CMK (cell line): ENCODE results near the gene JARID2.

Source experiments
- DNase-seq: peaks from one replicate; pipeline ENCODE4 v3.0.0-alpha.2; 2010; ENCODE audit warnings: low read depth

Gene JARID2

DNA sequence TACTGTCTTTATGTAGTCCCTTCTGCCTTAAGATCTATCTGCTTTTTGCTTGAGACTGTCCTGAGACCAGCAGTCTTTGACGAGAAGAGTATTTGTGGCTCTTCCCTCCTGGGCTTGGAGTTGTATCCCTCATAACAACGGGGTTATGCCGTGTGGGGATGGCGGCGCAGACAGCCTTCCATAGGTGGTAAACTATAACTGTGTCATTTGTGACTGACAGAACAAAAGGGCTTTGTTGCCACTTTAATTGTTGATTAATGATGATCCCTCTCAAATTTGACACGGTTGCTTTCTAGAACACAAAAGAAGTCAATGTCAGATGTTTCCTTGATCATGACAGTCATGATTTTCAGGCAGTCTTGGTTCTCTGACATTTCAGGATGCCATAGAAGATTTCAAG lies 196.6 kb downstream of the JARID2 start:
- DNase-seq = no peak

- DNase-seq = no peak
Observed at GRCh38 chr6:15443119-15443830, 197.4 kb downstream of the JARID2 start.

- no peak for DNase-seq
Observed at GRCh38 chr6:15444081-15444731, 198.3 kb downstream of the JARID2 start.

DNA sequence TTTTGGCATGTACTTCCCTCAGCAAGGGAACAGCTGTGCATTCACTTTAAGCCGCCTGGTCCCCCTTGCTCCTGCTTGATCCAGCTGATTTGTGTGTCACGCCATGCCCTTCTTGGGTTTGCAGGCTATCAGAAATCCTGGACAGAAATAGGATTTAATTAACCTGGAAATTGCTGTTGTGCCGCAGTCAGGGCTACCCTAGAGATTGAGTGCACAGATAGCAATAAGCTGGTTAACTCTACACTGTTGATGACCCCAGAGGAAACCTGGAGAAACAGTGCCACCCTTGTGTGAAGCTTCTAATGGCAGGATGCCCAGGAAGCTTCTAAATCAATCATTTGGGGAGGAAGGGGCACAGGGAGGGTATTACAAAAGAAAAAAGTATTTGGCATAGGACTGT lies 199.0 kb downstream of the JARID2 start:
- DNase-seq = no peak

DNA sequence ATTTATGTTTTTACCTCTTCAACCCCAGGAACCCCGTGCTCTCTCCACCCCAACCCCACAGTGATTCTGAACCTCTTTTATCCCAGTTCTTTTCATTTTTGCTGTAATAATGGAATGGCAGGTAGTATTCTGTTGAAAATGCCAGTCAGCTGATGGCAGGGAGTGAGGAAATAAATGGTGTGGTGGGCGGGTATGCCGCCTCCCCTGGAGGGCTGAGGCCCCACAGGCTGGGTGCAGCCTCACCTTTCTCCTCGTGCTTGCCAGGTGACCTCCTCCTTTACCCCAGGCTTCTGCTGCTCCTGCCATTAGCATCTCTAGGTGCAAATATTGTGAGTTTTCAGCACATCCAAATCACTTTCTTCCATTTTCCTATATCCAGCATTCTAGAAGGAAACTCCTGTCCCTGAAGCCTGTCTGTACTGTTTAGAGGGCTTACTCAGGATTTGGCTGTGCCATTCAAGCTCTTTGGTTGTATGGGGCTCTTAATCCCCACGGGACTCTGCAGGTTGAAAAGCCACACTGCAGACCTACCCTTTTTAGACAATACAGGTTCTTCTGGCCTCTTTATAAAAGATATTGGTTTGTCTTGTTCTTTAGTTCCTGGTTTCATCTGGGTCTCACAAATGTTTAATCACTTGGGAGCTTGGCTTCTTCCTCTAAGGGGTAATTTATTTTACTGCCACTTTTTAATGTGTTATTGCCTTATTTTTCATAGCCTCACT lies 201.8 kb downstream of the JARID2 start:
- no peak for DNase-seq

GRCh38 chr6:15449011-15449410 lies 203.1 kb downstream of the JARID2 start:
- no peak for DNase-seq

DNA sequence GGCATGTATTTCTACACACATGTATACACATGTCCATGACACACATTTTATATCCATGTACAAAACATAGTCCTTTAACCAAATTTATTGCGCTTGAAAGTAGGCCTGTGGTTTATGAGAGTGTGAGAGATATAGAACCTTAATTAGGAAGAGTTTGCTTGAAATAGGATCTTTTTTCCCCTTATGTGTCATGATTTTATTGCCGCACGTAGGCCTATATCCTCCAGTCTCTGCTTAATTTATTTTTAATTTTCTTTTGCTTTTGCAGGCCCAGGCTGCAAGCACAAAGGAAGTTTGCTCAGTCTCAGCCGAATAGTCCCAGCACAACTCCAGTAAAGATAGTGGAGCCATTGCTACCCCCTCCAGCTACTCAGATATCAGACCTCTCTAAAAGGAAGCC lies 205.9 kb downstream of the JARID2 start:
- no peak for DNase-seq

DNA sequence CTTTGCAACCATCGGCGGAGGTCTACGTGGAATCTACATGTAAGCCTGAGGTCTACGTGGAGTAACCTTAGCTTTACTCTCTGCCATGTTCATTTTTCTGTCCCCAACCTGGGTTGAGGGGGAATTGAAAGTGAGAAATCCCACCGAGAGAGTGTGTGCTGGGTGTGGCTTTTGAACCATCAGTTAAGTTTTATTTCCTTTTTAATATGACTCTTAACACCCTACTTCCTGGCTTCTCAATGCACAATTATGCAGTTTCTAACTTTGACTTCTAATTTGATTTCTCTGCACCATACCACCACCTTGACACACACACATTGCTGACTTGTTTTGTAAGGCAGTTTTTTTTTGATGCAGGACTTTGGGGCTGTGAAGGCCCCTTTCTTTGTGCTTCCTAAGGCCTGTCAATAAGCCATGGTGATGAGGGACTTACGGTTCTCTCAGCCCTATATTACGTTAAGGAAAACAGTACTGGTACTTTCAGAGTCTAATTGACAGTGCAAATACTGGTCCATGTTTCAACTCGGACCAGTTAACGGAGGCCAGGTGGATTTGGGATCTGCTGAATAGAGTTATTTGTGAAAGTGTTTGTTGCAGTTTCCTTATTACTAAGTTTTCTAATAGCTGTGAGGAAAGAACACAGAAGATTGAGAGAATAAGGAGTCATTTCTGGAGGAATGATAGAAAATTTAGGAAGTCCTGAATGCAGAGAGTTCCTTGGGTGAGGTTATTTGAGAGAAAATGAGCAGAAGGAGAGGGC lies 206.5 kb downstream of the JARID2 start:
- DNase-seq = no peak

GRCh38 chr6:15453186-15453585 lies 207.3 kb downstream of the JARID2 start:
- no peak for DNase-seq

DNA sequence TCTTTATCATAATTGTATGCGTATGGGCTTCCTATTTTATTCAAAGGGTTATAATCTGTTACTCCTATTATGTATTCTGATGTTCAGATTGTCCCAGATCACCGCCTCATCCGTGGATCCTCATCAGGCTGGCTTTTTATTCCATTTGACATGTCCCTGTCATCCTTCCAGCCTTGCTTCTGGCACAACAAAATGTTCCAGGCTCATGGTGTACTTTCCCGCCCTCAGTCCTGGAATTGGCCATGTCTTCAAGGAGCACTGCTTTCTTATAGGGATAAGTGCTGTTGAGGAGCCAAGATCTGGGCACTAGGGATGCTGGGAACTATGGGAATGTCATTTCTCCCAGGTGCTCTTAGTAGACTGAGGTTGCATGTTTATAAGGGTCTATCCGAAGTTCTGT lies 207.8 kb downstream of the JARID2 start:
- DNase-seq = no peak

DNA sequence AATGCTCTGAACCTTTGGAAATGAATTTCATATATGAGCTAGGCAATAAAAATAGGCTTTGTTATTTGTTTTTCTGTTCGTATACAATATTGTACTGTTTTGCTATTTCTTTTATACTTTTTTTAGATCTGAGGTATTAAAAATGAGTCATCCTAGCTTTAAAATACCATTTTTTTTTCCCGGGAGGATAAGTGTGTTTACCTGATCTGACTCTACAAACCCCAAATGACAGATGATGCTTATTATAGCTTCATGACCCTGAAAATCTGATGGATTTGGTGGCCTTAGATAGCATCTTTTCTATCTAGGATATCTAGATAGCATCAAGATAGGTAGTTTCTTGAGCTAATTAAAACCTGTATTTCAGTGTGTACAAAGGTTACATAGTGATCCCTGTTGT lies 210.6 kb downstream of the JARID2 start:
- DNase-seq = no peak

DNA sequence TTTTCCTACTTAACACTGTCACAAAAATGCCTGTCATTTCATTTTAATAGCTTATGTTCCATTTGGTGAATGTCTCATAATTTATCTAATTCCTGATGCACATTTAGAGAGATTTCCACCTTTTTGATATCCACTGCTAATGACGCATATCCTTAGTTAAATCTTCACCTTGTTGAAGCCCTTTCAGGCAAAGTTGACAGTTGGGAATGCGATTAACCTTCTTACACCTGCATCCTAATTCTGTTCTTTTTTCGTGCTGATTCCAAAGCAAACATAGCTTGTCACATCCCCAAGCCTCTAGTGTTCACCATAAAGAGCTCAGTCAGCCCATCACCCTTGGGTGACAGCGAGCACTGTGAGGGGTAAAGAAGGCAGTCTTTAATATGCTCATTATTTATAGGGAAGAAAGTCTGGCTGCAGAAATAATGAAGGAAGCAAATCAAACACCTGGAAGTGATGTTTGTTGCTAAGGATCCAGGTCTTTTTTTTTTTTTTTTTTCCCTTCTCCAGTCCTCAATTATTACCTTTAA lies 211.3 kb downstream of the JARID2 start:
- DNase-seq = no peak

GRCh38 chr6:15458021-15458459 lies 212.2 kb downstream of the JARID2 start:
- DNase-seq = no peak

DNA sequence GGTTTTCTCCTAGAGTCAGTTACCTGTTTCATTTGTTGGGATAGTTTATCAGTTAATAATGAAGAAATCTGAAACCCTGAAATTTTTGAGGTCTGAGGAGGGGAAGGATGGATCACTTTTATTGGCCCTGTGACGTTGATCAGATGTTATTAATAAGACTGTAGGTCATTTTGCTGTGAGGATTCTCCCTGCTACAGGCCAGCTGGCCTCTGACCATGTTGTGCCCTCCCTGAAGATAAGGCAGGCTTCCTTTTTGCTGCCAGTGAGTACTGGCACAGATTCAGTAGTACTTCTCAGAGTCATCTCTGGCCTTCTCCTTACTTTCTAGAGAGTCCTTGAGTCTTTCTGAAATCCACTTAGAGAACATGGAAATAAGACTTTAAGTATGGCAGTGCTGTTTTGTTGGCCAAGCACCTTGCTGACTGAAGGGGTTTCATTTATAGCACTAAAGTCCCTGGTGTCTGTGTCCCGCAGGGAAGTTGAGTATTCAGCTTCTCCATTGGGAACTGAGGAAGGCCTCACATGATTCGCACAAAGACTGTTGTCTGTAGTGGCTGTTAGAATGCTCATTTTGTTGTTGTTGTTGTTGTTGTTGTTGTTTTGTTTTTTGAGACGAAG lies 214.3 kb downstream of the JARID2 start:
- DNase-seq = no peak

DNA sequence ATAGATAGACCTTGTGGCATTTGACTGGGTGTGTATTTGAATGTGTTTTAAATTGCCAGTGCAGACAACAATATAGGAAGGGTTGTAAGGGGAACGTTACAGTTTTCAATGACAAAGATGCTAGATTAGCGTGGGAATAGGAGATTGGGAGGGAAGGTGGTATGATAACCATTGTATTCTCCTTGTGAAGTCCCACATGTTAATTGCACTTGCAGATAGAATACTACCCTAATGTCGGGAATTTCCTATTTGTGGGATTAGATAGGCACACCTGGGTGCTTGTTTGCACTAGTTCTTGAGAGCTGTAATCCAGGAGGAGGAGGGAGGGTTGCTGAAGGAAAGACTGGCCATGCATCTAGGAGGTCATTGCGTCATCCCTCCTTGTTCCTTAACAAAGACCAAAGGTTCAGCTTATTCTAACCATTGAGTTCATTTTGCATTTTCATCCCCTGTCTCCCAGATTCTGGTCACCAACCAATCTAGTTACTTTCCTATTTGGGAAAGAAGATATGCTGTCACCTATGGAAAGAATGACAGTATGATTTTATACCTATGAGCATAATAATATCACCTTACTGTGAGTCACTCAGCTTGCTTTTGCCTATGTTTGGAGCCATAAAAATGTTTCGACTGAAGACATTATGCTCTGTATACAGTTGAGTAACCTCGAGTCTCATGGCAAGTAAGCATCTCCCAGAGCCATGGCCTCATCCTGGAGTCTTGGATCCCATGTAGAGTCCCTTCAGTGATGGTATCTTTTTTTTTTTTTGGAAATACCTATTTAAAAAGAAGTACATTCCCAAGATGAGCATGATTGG lies 215.5 kb downstream of the JARID2 start:
- DNase-seq = no peak

- no peak for DNase-seq
Observed at GRCh38 chr6:15462256-15462655, 216.4 kb downstream of the JARID2 start.

GRCh38 chr6:15462717-15463525 lies 217.1 kb downstream of the JARID2 start:
- no peak for DNase-seq

GRCh38 chr6:15464211-15464725 lies 218.4 kb downstream of the JARID2 start:
- DNase-seq = peak; percentile 35

DNA sequence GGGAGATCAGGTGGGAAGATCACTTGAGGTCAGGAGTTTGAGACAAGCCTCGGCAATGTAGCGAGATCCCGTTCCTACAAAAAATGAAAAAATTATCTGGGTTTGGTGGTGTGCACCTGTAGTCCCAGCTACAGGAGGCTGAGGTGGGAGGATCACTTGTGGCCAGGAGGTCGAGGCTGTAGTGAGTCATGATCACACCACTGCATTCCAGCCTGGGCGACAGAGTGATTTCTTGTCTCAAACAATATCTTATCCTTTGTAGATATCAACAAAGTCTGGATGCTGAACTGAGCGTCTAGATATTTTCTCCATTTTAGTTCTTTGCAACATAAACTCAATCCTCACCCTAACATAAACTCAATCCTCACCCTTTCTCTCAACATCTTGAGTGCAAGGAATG lies 219.3 kb downstream of the JARID2 start:
- no peak for DNase-seq

GRCh38 chr6:15470746-15471145 lies 224.9 kb downstream of the JARID2 start:
- DNase-seq = no peak
